HCT116 (cell line): ENCODE data around the gene CYB5R3. TPM values are rescaled to one million over a fixed set of nuclear protein-coding genes. Genes with fewer than 3 reads are reported as not detected.
"Not testable (repeated sequence)": the region's sequence is repeated elsewhere in the genome, so short reads cannot be mapped to it uniquely, and the experiment has no call there.

Experiments used
- ATAC-seq: fragments of 200-7000 bp; cut with Tn5 transposase; 2 replicates; pipeline ENCODE4 v1.9.1; 2020; ENCODE audit warnings: mild to moderate bottlenecking, moderate library complexity
- BruUV-seq: library from RNA; stranded (reverse); fragments of 400-500 nt; replicated peaks from 2 replicates; lab custom pipeline; 2021; lab: Mats Ljungman, UMichigan
- CTCF ChIA-PET: fragments of 300-600 bp; sonication (Branson Sonifier 250); formaldehyde crosslinking; loops from one replicate; lab custom pipeline; 2021; ENCODE audit warnings: antibody characterized with exemption; lab: Charles Lee
- POLR2A ChIA-PET: fragments of 300-600, 350-600 bp; sonication (Branson Sonifier 250); formaldehyde crosslinking; loops from one replicate; lab custom pipeline; 2021; ENCODE audit warnings: antibody characterized with exemption; lab: Charles Lee
- RAD21 ChIA-PET, 2 experiments: fragments of 300-600 bp; sonication (Branson Sonifier 250); formaldehyde crosslinking; loops; one replicate each; lab custom pipeline; 2023; ENCODE audit warnings: low total read pairs in 2 of 2; ENCODE audit not compliant: uncharacterized antibody in 2 of 2, unreplicated experiment in 2 of 2, low non-redundant PET in 1 of 2; lab: Charles Lee
- DNase-seq: peaks from one replicate; pipeline ENCODE4 v3.0.0-alpha.2; 2010; ENCODE audit warnings: low read depth, low spot score
- H2AFZ ChIP-seq: fragments of 200-600 bp; shearing (Covaris generic), sonication (generic); 2 replicates; pipeline ENCODE4 v1.6.1; 2017; ENCODE audit warnings: low read depth, mixed run types, mixed read lengths, antibody characterized with exemption, low read length; ENCODE audit not compliant: poor library complexity, severe bottlenecking
- H3K27ac ChIP-seq: 2 replicates; pipeline ENCODE4 v1.5.1; 2012; ENCODE audit warnings: low read depth, low read length
- H3K27me3 ChIP-seq: fragments of 200-600 bp; sonication (generic); 2 replicates; pipeline ENCODE4 v1.6.1; 2016; ENCODE audit warnings: mixed run types, low read length, mixed read lengths; ENCODE audit not compliant: insufficient read depth
- H3K36me3 ChIP-seq, 2 experiments: fragments of 200-500 bp in 1 of 2; fragments of 200-600 bp in 1 of 2; sonication (Bioruptor generic) in 1 of 2; sonication (generic) in 1 of 2; 2 replicates each; pipeline versions ENCODE4 v1.5.1 to v1.6.1; 2014 to 2016; ENCODE audit warnings: low read length in 2 of 2, inconsistent platforms in 1 of 2, mixed read lengths in 1 of 2, mixed run types in 1 of 2; ENCODE audit not compliant: insufficient read depth in 2 of 2, control insufficient read depth in 1 of 2
- H3K4me1 ChIP-seq, 2 experiments: fragments of 200-600 bp in 1 of 2; sonication (generic) in 1 of 2; 2 replicates each; pipeline versions ENCODE4 v1.5.1 to v1.6.1; 2012 to 2017; ENCODE audit warnings: low read length in 2 of 2, inconsistent platforms in 1 of 2, mild to moderate bottlenecking in 1 of 2, mixed read lengths in 1 of 2, mixed run types in 1 of 2, moderate library complexity in 1 of 2; ENCODE audit not compliant: insufficient read depth in 2 of 2, control insufficient read depth in 1 of 2
- H3K4me2 ChIP-seq: fragments of 200-600 bp; sonication (generic); 2 replicates; pipeline ENCODE4 v1.6.1; 2017; ENCODE audit warnings: mixed run types, low read length, mixed read lengths
- H3K4me3 ChIP-seq, 2 experiments: fragments of 200-600 bp in 1 of 2; sonication (generic) in 1 of 2; replicated peaks in 1 of 2; 2 replicates each; pipeline ENCODE4 v1.5.1; 2011 to 2016; ENCODE audit warnings: low read length in 2 of 2, control low read depth in 1 of 2, low read depth in 1 of 2, mild to moderate bottlenecking in 1 of 2, mixed read lengths in 1 of 2, mixed run types in 1 of 2
- H3K79me2 ChIP-seq: fragments of 200-600 bp; sonication (generic); 2 replicates; pipeline ENCODE4 v1.6.1; 2017; ENCODE audit warnings: mild to moderate bottlenecking, mixed run types, low read length, moderate library complexity, mixed read lengths; ENCODE audit not compliant: insufficient read depth
- H3K9ac ChIP-seq: fragments of 200-600 bp; sonication (generic); 2 replicates; pipeline ENCODE4 v1.6.1; 2016; ENCODE audit warnings: low read length, mixed read lengths
- H3K9me2 ChIP-seq: fragments of 200-600 bp; sonication (generic), shearing (Covaris generic); 2 replicates; pipeline ENCODE4 v1.6.1; 2017; ENCODE audit warnings: mixed run types, mild to moderate bottlenecking, moderate library complexity; ENCODE audit not compliant: insufficient read depth
- H3K9me3 ChIP-seq, 2 experiments: fragments of 200-500 bp in 1 of 2; fragments of 200-600 bp in 1 of 2; sonication (Bioruptor generic) in 1 of 2; sonication (generic) in 1 of 2; 2 replicates each; pipeline ENCODE4 v1.6.1; 2014 to 2017; ENCODE audit warnings: low read length in 2 of 2, mixed read lengths in 2 of 2, inconsistent platforms in 1 of 2, low read depth in 1 of 2, mild to moderate bottlenecking in 1 of 2, mixed run types in 1 of 2, moderate library complexity in 1 of 2; ENCODE audit not compliant: control insufficient read depth in 1 of 2, insufficient read depth in 1 of 2
- H4K20me1 ChIP-seq: fragments of 200-600 bp; sonication (generic), shearing (Covaris generic); 2 replicates; pipeline ENCODE4 v1.6.1; 2017; ENCODE audit warnings: mixed run types, mild to moderate bottlenecking, moderate library complexity; ENCODE audit not compliant: insufficient read depth
- EZH2phosphoT487 ChIP-seq: fragments of 200-600 bp; IDR thresholded peaks from 2 replicates; pipeline ENCODE4 v1.6.1; 2018; ENCODE audit warnings: antibody characterized with exemption, borderline replicate concordance
- POLR2AphosphoS5 ChIP-seq: IDR thresholded peaks from 2 replicates; pipeline ENCODE4 v1.6.1; 2011; ENCODE audit warnings: mild to moderate bottlenecking, low read depth, low read length, moderate library complexity
- SIN3A ChIP-seq: IDR thresholded peaks from 2 replicates; pipeline ENCODE4 v1.6.1; 2012; ENCODE audit warnings: low read depth
- ZNF274 ChIP-seq: fragments of 200-500 bp; sonication (Bioruptor generic); IDR thresholded peaks from 2 replicates; pipeline ENCODE4 v1.6.1; 2014; ENCODE audit warnings: mild to moderate bottlenecking, low read depth, low read length, inconsistent platforms
- intact Hi-C: fragments of 100-400 bp; cut with micrococcal nuclease; formaldehyde crosslinking; loops from 2 replicates; pipeline ENCODE4 v1.10.0; 2022
- total RNA-seq: library from RNA; stranded (reverse); gene quantifications from one replicate; pipeline ENCODE4 v1.2.1, GENCODE V29; 2021; ENCODE audit not compliant: unreplicated experiment
- TF ChIP-seq, protein P1 (sequence below): IDR thresholded peaks from 2 replicates; pipeline ENCODE4 v1.6.1; 2012

CYB5R3 gene
- total RNA-seq, 1 experiment from 2014 or later, result 127 TPM

- H3K36me3 ChIP-seq, result peaks cover 0 to 9% of the 10 kb centered on the region in 2 experiments; a peak in 1 of 4 replicates
- H3K9ac ChIP-seq, result no peak overlapping the region
- intact Hi-C loops, result loop anchor here (2.0 kb wide), 1 partner anchor 471 kb away; no protein-coding TSS in a partner anchor
- peaks cover 24 to 42% of the 10 kb centered on the region in 2 experiments for H3K4me1 ChIP-seq
- TSS peak; percentile 66 for BruUV-seq
- ChIA-PET RAD21 (no interaction called here), CTCF (no interaction called here), POLR2A (no interaction called here)
- no peak for ATAC-seq
- TF ChIP-seq ZNF274, result no peak
- TF ChIP-seq SIN3A, result no peak
- TF ChIP-seq, protein P1, sequence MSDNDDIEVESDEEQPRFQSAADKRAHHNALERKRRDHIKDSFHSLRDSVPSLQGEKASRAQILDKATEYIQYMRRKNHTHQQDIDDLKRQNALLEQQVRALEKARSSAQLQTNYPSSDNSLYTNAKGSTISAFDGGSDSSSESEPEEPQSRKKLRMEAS, result no peak
- no peaks in the 10 kb centered on the region for H3K79me2 ChIP-seq
- H3K4me2 ChIP-seq, result no peak overlapping the region
- H3K9me3 ChIP-seq, result no peaks in the 10 kb centered on the region
- no peaks in the 10 kb centered on the region for H4K20me1 ChIP-seq
- H3K27ac ChIP-seq, result peak overlapping the region; percentile 67
- no peak overlapping the region for H2AFZ ChIP-seq
- no peaks in the 10 kb centered on the region for H3K9me2 ChIP-seq
- H3K27me3 ChIP-seq, result no peaks in the 10 kb centered on the region
- no peak overlapping the region for H3K4me3 ChIP-seq
- no peak for DNase-seq
Observed at GRCh38 chr22:42619261-42620063, 29.7 kb downstream of the CYB5R3 start.

GRCh38 chr22:42617155-42617983 lies 31.8 kb downstream of the CYB5R3 start:
- H3K4me2 ChIP-seq, result no peak overlapping the region
- no peaks in the 10 kb centered on the region for H3K9me2 ChIP-seq
- intact Hi-C loops, result no loop called here
- peaks cover 0 to 15% of the 10 kb centered on the region in 2 experiments; a peak in 1 of 4 replicates for H3K36me3 ChIP-seq
- POLR2A ChIA-PET, result no interaction called here
- no peak overlapping the region for H3K4me3 ChIP-seq
- H4K20me1 ChIP-seq, result no peaks in the 10 kb centered on the region
- no peak overlapping the region; the same call in 1 of the 2 replicates for H3K27ac ChIP-seq
- no peaks in the 10 kb centered on the region for H3K9me3 ChIP-seq
- RAD21 ChIA-PET, result no interaction called here
- no peak overlapping the region; the same call in 1 of the 2 replicates for H3K9ac ChIP-seq
- H2AFZ ChIP-seq, result no peak overlapping the region
- no peak for DNase-seq
- TF ChIP-seq POLR2AphosphoS5 (peak; percentile 49; the same call in 1 of the 2 replicates), EZH2phosphoT487 (no peak)
- CTCF ChIA-PET, result no interaction called here
- no peaks in the 10 kb centered on the region for H3K27me3 ChIP-seq
- peaks cover 20% of the 10 kb centered on the region for H3K79me2 ChIP-seq
- H3K4me1 ChIP-seq, result peaks cover 33 to 55% of the 10 kb centered on the region in 2 experiments
- no TSS peak for BruUV-seq
- ATAC-seq, result no peak

DNA sequence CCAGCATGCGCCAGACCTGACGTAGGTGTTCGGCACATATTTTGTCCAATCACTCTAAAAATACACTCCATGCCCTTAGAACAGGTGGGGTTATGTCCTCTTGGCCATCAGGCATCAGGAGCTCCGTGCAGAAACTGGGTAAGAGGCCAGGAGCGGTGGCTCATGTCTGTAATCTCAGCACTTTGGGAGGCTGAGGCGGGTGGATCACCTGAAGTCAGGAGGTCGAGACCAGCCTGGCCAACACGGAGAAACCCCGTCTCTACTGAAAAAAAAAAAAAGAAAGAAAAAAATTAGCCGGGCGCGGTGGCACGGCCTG lies 33.4 kb downstream of the CYB5R3 start:
- H4K20me1 ChIP-seq, H3K9me3 ChIP-seq, DNase-seq, H3K9me2 ChIP-seq, ATAC-seq, RAD21 ChIA-PET, intact Hi-C loops, H3K27me3 ChIP-seq, BruUV-seq, H2AFZ ChIP-seq: not testable (repeated sequence)
- Histone ChIP-seq H3K36me3 (peaks cover 3 to 25% of the 10 kb centered on the region in 2 experiments; a peak in 1 of 4 replicates), H3K4me2 (peak overlapping the region; percentile 97), H3K79me2 (peaks cover 36% of the 10 kb centered on the region), H3K4me1 (peaks cover 24 to 46% of the 10 kb centered on the region in 2 experiments), H3K9ac (peak overlapping the region; percentile 53), H3K4me3 (peak overlapping the region in 1 of 2 experiments; percentile 2; a peak in 1 of 4 replicates), H3K27ac (peak overlapping the region; percentile 89)
- POLR2A ChIA-PET, result interaction anchor here (0.6 to 2.4 kb wide), 28 partner anchors 10 to 572 kb away, joined by 3 to 20 read pairs (median 4); partner anchors contain the start of gene ARFGAP3
- CTCF ChIA-PET, result interaction anchor here (1.2 kb wide), 1 partner anchor 445 kb away, joined by 3 read pairs; no protein-coding TSS in a partner anchor
